HFFc6 (cell line): Measurements from ENCODE around the gene PLCL1. TPM values are rescaled to one million over a fixed set of nuclear protein-coding genes. Genes with fewer than 3 reads are reported as not detected.

Source experiments
- DNase-seq: peaks from one replicate; pipeline ENCODE4 v3.0.0-alpha.2; 2018
- H3K27ac Mint-ChIP-seq: 2 replicates; pipeline ENCODE4 v1.8.0; 2020; ENCODE audit warnings: mild to moderate bottlenecking, mixed read lengths
- H3K27me3 Mint-ChIP-seq: 2 replicates; pipeline ENCODE4 v1.8.0; 2021; ENCODE audit warnings: mild to moderate bottlenecking, moderate library complexity, mixed read lengths; ENCODE audit not compliant: insufficient read depth
- H3K36me3 Mint-ChIP-seq: 2 replicates; pipeline ENCODE4 v1.8.0; 2021; ENCODE audit warnings: low read depth, mixed read lengths
- H3K4me1 Mint-ChIP-seq: 2 replicates; pipeline ENCODE4 v1.8.0; 2020; ENCODE audit warnings: low read depth, mixed read lengths
- H3K4me3 Mint-ChIP-seq: 2 replicates; pipeline ENCODE4 v1.8.0; 2020; ENCODE audit warnings: mild to moderate bottlenecking, moderate library complexity, mixed read lengths
- H3K9me3 Mint-ChIP-seq: 2 replicates; pipeline ENCODE4 v1.8.0; 2020; ENCODE audit warnings: mild to moderate bottlenecking, mixed read lengths
- CTCF ChIP-seq: fragments of 200-600 bp; sonication (generic); IDR thresholded peaks from 2 replicates; pipeline ENCODE4 v1.5.0; 2021; ENCODE audit warnings: antibody characterized with exemption, mild to moderate bottlenecking
- total RNA-seq, 6 experiments: library from RNA; stranded (reverse); fragmentation: NEBNext Ultra II Directional; extraction: Animal tissue kit (Norgen Biotek cat#: 25700); gene quantifications; 2 replicates in 1 of 6; 3 replicates in 5 of 6; pipeline ENCODE4 v1.2.3, GENCODE V29; 2021

The PLCL1 gene
- total RNA-seq, 6 experiments from 2014 or later: 0.03 to 0.14 (median 0.12) TPM; not detected in 2

- peaks cover 22% of the 10 kb centered on the region; the same call in 1 of the 2 replicates for H3K9me3 Mint-ChIP-seq
- H3K4me3 Mint-ChIP-seq: no peak overlapping the region
- H3K27ac Mint-ChIP-seq: no peak overlapping the region
- no peaks in the 10 kb centered on the region for H3K4me1 Mint-ChIP-seq
- H3K36me3 Mint-ChIP-seq: no peaks in the 10 kb centered on the region
- DNase-seq: no peak
- no peak for TF ChIP-seq CTCF
- H3K27me3 Mint-ChIP-seq: peaks cover 2% of the 10 kb centered on the region; the same call in 1 of the 2 replicates
Measured at GRCh38 chr2:198106621-198107385, 302.4 kb downstream of the PLCL1 start.

GRCh38 chr2:198113316-198113715, 308.9 kb downstream of the PLCL1 start:
- no peak overlapping the region for H3K27ac Mint-ChIP-seq
- peaks cover 5% of the 10 kb centered on the region; the same call in 1 of the 2 replicates for H3K9me3 Mint-ChIP-seq
- H3K27me3 Mint-ChIP-seq: no peaks in the 10 kb centered on the region
- H3K4me1 Mint-ChIP-seq: no peaks in the 10 kb centered on the region
- no peak for DNase-seq
- no peaks in the 10 kb centered on the region for H3K36me3 Mint-ChIP-seq
- H3K4me3 Mint-ChIP-seq: no peak overlapping the region
- TF ChIP-seq CTCF: no peak

GRCh38 chr2:198114064-198114463, 309.7 kb downstream of the PLCL1 start:
- no peak for TF ChIP-seq CTCF
- Mint-ChIP-seq H3K27me3 (no peaks in the 10 kb centered on the region), H3K4me1 (no peaks in the 10 kb centered on the region), H3K27ac (no peak overlapping the region), H3K36me3 (no peaks in the 10 kb centered on the region), H3K9me3 (peaks cover 3% of the 10 kb centered on the region; the same call in 1 of the 2 replicates), H3K4me3 (no peak overlapping the region)
- no peak for DNase-seq

- Mint-ChIP-seq H3K4me1 (no peaks in the 10 kb centered on the region), H3K9me3 (no peaks in the 10 kb centered on the region; the same call in 1 of the 2 replicates), H3K27me3 (no peaks in the 10 kb centered on the region), H3K36me3 (no peaks in the 10 kb centered on the region), H3K27ac (no peak overlapping the region), H3K4me3 (no peak overlapping the region)
- no peak for DNase-seq
- no peak for TF ChIP-seq CTCF
Measured at GRCh38 chr2:198115201-198115600, 310.8 kb downstream of the PLCL1 start.

GRCh38 chr2:198116756-198117155, 312.4 kb downstream of the PLCL1 start:
- TF ChIP-seq CTCF: no peak
- no peaks in the 10 kb centered on the region; the same call in 1 of the 2 replicates for H3K9me3 Mint-ChIP-seq
- no peak overlapping the region for H3K27ac Mint-ChIP-seq
- H3K36me3 Mint-ChIP-seq: no peaks in the 10 kb centered on the region
- H3K27me3 Mint-ChIP-seq: no peaks in the 10 kb centered on the region
- H3K4me1 Mint-ChIP-seq: no peaks in the 10 kb centered on the region
- DNase-seq: no peak
- H3K4me3 Mint-ChIP-seq: no peak overlapping the region
